Measurements from ENCODE around the gene FGD6.
"Not testable (repeated sequence)": the region's sequence is repeated elsewhere in the genome, so short reads cannot be mapped to it uniquely, and the experiment has no call there.

FGD6 gene

DNA sequence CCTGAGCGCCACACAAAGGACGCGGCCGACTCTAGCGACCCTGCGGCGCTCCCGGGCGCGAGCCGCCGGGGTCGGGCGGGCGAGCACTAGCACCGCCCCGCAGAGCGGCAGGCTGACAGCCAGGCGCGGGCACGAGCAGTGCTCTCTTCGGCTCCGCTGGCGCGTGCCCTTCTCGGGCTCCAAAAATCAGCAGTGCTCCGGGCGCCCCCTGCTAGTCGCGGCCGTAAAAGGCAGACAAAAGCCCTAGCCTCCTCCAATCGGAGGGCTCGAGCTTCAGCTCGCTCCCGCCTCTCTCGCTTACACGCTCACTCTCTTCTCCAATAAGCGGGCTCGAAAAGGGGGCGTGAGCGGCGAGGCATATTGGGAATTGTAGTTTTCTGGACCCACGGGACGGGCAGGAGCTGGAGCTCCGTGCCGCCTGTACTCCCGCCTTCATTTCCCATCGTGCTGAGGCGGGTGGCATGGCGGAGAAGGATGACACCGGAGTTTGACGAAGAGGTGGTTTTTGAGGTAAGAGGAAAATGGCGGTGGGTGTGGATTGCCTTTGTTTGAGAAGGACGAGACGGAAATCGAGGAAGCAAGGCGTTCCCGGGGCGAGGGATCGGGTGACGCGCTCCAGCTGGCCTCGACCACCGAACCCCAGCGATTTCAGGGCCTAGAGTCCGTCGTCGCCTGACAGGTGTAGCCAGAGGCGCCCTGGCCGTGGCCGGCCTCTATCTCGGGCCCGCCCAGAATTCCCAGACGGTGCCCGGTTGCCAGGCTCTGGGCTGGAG lies at the start of gene FGD6, which contains the start of gene VEZT:
TSS of gene FGD6 (minus strand) at position 91 of the 773 bp plus-strand sequence. CDS start 227 bp downstream, outside the sequence.
TSS of gene VEZT (plus strand) at position 431 of the 773 bp plus-strand sequence. CDS start at position 475, 44 bp downstream.
- DNase-seq (ENCODE audit: low read depth): peak; percentile 97

DNA sequence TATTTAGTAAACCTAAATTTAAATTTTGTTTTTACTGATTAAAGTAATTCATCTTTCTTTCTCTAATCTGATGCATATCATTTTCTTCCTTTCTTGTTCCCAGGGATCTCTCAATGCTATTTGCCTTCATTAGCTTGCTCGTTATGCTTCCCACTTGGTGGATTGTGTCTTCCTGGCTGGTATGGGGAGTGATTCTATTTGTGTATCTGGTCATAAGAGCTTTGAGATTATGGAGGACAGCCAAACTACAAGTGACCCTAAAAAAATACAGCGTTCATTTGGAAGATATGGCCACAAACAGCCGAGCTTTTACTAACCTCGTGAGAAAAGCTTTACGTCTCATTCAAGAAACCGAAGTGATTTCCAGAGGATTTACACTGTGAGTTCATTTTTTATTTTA lies 49.0 kb upstream of the FGD6 start:
- DNase-seq (ENCODE audit: low read depth): no peak

DNA sequence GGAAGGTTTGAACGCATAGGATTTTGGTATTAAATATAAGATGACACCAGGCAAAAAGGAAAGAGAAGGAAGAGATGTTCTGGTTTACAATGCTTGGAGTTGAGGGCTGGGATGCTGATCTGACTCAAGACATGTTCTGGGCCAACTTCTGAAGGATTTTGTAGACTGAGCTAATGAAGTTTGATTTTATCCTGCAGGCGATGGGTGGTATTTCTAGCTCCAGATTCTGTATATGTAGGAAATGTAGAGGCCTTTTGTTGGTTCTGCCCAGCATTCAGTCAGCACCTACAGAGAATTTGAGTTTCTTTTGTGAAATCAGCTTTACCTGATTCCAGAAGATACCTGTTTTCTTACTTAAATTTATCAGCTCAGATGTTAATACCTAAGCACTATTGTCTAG lies 48.5 kb upstream of the FGD6 start:
- no peak for DNase-seq (ENCODE audit: low read depth)

DNA sequence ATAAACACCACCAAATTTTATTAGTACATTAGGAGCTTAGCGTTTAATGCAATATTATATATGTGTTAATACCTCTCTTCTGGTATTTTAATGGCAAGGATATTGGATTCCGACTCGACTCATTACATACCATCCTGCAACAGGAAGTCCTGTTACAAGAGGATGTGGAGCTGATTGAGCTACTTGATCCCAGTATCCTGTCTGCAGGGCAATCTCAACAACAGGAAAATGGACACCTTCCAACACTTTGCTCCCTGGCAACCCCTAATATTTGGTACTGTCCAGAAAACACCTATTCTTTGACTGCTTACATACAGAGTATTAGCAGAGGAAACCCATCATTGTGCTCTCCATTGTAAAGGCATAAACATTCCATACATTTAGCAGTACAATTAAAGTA lies 45.5 kb upstream of the FGD6 start:
- no peak for DNase-seq (ENCODE audit: low read depth)

DNA sequence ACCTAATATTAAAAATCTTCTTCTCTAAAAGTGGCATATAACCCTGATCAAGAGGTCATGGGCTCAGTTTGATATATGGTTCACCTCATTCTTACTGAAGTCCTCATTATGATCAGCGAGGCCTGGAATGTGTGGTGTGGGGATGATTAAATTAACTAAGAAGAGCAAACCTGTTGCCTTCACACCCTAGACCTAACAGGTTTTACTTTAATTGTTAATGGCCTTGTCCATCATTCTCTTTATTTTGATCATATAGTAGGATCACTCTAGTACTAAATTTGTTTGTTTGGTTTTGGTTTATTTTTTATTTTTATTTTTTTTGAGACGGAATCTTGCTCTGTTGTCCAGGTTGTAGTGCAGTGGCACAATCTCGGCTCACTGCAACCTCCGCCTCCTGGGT lies 43.8 kb upstream of the FGD6 start:
- DNase-seq (ENCODE audit: low read depth): no peak

DNA sequence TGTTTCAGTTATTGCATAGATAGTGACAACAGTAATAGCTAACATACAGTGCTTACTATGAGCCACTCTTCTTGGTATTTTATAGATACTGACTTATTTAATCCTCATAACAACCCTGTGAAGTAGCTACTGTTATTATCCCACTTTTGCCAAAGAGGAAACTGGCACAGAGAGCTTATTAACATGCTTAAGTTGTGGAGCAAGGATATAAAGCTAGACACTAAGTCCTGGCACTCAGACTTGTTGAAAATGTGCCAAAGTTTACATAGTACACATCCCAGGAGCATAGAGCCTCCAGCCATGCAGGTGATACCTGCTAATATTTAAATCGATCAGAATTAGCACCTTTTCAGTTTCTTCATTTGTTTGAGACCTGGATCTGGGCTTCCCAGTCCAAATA lies 42.1 kb upstream of the FGD6 start:
- DNase-seq (ENCODE audit: low read depth): no peak

DNA sequence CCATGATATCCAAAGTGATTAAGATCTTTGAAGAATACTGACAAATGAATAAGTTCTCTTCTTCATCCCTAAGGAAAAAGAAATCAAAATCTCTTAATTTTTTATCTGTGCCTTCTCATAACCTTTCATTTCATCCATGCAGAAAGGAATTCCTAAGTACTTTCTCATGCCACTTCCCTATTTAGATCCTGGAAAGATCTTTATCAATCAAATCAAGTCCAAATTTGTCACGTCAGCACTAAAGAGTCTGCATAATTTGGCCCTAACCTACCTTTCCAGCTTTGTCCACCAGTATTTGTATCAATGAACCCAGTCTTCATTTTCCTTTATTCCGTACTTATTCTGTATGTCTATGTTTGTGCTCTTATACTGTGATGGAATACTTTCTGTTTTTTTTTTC lies 41.5 kb upstream of the FGD6 start:
- DNase-seq (ENCODE audit: low read depth): no peak

DNA sequence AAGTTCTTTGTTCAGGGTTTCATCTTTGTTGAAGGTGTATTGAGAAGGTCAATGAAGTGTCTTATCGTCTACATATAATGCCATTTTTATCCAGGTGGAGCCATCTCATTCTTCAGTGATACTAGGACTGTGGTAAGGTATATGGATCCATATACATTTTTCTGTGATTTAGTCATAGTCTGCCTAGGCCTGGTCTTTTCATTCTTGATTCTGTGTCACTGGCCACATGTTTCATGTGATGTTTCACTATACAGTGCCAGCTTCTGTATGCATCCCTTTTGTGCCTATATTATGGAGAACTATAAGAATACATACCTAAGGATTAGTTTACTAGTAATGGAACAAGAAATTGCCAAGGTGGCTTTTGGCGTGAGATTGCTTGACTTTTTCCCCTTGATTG lies 40.9 kb upstream of the FGD6 start:
- no peak for DNase-seq (ENCODE audit: low read depth)

DNA sequence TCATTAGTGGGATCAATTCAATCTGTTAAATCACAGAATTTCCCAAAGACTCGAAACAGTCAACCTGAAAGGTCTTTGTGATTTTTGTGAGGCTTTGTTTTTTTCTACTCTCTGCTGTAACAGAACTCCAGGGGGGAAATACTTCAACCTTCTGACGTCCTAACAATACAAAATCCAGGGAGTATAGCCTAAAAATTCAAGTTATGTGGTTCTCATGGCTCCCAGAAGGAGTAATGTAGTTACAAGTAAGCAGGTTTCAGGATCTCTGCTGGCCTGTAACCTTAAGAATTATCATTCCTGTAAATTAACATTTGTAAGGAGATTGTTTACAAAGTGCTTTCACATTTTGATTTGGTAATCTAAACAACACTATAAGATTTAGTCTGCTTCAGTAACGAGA lies 40.3 kb upstream of the FGD6 start:
- DNase-seq (ENCODE audit: low read depth): no peak

DNA sequence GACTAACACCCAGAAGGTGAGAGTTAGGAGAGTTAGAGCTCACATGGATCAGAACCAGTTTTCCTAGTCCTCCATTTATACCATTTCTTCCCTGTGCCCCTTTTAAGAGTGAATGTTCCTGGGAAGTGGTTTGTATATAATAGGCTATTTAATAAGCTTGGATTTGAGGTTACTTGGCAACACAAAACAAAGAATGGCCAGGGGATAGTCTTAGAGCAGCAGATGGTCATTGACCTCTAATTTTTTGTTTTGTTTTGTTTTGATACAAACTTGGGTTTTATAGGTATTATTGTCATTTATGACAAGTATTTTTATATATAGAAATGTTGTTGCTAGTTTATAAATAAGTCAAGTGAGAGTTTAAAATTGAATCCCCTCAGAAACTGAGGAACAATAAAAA lies 36.1 kb upstream of the FGD6 start:
- no peak for DNase-seq (ENCODE audit: low read depth)

DNA sequence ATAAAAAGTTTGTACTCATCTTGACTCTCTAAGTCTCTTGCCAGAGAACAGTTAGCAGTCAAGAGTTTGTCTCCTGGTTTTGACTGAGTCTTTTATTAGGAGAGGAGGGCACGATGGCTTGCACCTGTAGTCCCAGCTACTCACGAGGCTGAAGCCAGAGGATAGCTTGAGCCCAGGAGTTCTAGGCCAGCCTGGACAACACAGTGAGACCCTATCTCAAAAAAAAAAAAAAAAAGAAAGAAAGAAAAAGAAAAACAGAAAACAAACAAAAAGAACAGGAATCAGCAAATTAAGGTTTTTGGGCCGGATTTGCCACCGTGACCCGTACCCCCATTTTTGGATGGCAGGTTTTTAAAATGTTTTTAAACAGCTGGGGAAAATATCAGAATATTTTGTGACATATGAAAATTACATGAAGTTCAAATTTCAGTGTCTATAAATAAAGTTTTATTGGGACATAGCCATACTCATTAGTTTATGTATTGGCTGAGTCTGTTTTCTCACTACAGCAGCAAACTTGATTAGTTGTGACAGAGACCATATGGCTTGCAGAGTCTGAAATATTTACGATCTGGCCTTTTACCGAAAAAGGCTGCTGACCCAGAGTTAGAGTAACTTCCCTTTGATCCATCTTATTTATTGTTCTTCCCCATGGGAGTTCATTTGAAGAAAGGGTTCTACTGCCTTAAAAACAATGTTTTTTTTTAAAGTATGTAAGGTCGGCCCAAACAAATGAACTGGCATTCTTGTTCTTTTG lies 31.5 kb upstream of the FGD6 start:
- DNase-seq (ENCODE audit: low read depth): no peak

DNA sequence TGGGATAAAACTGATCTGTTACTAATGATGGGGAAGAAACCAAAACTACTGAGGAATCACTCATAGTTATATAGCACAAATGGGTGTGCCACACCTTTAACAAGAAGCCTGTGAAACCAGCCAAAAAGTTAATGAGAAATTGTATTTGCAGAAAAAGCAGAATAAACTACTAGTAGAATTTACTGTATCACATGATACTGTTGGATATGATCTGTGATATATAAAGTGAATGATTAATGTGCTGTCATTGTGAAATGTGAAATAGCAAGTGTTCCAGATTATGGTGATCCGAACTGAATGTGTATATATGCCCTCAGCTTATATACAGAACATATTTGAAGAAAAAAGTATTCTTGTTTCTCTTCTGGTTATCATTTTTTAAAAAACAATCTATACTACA lies 30.8 kb upstream of the FGD6 start:
- DNase-seq (ENCODE audit: low read depth): no peak

DNA sequence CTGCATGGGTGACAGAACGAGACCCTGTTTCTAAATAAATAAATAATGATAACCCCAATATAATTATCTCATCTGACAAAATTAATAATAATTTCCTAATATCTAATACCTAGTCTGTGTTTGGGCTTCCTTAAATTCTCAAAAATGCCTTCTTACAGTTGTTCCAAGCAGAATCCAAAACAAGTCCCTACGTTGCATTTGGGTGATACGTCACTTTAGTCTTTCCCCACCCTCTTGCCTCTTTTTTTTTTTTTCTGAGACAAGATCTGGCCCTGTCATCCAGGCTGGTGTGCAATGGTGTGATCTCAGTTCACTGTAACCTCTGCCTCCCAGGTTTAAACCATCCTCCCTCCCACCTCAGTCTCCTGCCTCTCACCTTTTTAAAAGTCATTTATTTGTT lies 27.1 kb upstream of the FGD6 start:
- DNase-seq (ENCODE audit: low read depth): no peak

DNA sequence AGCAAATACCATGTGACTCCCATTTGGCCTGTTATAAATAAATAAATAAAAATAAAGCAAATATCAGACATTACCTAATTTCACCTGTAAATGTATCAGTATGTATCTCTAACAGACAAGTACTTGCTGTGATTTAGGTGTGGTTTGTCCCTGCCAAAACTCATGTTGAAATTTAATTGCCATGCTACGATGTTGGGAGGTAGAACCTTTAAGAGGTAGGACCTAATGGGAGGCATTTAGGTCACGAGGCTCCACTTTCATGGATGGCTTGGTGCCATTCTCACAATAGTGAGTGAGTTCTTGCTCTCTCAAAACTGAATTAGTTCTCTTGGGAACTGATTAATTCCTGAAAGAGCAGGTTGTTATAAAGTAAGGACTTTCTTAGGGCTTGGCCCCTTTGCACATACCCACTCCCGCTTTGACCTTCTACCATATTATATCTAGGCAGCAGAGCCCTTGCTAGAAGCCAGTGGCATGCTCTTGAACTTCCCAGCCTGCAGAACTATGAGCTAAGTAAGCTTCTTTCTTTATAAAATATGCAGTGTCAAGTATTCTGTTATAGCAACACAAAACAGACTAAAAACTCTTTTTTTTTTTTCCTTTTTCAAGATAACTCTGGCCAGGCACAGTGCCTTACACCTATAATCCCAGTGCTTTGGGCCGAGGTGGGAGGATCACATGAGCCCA lies 26.4 kb upstream of the FGD6 start:
- DNase-seq (ENCODE audit: low read depth): no peak

DNA sequence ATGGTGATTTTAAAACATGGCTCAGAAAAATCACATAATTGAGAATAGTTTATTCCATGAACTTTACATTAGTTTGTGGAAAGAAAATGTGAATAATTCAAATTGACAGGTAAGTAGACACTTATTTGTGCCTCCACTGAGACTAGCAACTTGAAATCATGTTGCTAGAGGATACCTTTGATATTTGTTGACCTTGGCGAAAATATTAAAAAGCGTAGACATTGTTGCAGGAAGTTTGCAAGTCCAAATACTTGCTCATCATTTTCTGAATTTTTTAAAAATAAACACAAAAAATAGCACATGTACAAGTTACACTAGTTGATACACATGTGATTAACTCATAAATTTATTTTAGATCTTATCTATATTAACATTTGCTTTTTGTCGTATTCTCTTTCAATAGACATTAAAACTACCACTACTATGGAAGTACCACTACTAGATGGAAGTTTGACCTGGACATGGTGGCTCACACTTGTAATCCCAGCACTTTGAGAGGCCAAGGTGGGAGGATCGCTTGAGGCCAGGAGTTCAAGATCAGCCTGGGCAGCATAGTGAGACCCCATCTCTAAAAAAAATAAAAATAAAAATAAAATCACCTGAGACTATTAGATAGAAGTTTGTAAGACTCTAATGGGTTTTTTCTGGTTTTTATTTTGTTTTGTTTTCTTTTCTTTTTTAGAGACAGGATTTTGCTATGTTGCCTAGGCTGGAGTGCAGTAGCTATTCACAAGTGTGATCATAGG lies 24.7 kb upstream of the FGD6 start:
- no peak for DNase-seq (ENCODE audit: low read depth)

DNA sequence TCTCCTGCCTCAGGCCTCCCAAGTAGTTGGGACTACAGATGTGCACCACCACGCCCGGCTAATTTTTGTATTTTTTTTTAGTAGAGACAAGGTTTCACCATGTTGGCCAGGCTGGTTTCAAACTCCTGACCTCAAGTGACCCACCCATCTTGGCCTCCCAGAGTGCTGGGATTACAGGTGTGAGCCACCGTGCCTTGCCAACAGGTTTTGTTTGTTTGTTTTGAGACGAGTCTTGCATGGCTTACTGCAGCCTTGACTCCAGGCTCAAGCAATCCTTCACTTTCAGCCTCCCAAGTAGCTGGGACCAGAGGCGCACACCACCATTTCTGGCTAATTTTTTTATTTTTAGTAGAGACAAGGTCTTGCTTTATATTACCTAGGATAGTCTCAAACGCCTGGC lies 23.9 kb upstream of the FGD6 start:
- DNase-seq (ENCODE audit: low read depth): not testable (repeated sequence)

DNA sequence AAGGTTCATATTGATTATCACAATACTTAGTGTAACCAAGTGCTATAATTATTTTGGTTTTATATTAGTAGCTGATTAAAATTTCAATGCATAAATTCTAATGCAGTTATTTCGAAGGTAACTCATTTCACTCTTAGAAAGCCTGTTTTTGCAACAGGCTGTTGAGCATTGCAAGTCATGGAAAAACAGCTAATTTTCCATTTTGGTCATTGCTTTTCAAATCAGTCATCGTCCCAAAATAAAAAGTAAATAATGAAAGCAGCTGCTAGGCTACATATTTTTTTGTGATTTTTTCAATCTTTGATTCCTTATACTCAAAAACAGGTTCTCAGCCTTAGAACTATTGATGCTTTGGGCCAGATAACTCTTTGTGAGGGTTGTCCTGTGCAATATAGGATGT lies 23.3 kb upstream of the FGD6 start:
- no peak for DNase-seq (ENCODE audit: low read depth)

DNA sequence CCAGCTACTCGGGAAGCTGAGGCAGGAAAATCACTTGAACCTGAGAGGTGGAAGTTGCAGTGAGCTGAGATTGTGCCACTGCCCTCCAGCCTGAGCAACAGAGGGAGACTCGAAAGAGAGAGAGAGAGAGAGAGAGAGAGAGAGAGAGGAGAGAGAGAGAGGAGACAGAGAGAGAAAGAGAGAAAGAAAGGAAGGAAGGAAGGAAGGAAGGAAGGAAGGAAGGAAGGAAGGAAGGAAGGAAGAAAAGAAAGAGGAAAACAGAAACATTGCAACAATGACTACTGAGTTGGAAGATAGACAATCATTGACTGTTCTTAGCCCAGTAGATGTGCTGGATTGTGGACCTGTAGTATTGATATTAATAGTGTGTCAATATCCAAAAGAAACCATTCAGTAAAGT lies 22.6 kb upstream of the FGD6 start:
- not testable (repeated sequence) for DNase-seq (ENCODE audit: low read depth)

DNA sequence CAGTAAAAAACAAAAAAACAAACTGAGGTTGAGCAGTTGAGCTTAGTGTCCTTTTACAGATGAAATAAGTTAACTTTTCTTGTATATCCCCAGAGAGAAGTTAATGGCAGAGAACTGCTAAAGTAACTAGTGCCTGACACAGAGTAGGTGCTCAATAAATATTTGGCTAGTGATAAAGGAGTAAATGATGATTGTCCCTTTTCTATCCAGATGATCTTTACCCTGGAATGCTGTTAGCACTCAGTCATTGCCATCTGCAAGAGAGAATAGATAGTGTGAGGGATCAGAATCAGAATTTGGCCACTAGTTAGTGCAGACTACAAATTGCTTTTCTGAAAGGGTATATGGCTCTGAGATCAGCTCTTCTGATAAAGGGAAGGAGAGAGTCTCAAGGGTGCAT lies 21.9 kb upstream of the FGD6 start:
- DNase-seq (ENCODE audit: low read depth): no peak

DNA sequence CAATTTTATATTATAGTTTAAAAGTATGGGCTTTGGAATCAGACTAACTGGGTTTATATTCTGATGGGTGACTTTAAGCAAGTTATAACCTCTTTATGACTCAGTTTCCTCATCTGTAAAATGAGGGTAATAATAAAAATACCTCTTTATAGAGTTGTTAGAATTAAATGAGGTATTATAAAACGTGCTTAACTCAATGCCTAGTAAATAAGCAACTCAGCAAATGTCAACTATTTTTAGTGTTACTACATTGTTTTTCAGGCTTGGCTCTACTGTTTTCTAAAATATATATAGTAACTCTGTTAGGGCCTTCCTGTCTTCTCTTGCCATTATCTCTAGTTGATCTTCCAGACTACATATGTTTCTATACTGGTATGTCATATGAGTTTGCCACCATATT lies 20.9 kb upstream of the FGD6 start:
- DNase-seq (ENCODE audit: low read depth): no peak

DNA sequence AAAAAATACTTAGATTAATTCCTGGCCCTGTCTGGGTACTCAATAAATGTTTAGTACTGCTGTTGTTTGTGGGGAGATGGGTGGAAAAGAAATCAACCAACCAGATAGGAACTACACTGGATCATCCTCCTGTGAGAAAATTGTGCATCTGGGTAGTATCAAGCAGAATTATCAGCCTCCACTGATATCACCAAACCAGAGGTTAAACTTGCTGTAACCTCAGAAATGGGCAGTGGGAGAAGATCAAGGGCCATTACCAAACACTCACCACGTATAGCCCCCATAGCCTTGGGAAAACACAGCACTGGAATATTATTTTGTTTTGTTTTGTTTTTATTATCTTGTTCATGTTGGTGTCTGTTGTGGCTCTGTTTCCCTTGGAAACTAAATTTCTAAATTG lies 20.0 kb upstream of the FGD6 start:
- DNase-seq (ENCODE audit: low read depth): no peak

DNA sequence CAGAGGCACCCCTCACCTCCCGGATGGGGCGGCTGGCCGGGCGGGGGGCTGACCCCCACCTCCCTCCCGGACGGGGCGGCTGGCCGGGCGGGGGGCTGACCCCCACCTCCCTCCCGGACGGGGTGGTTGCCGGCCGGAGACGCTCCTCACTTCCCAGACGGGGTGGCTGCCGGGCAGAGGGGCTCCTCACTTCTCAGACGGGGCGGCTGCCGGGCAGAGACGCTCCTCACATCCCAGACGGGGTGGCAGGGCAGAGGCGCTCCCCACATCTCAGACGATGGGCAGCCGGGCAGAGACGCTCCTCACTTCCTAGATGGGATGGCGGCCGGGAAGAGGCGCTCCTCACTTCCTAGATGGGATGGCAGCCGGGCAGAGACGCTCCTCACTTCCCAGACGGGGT lies 18.4 kb upstream of the FGD6 start:
- not testable (repeated sequence) for DNase-seq (ENCODE audit: low read depth)

Measured in activated T-cell treated with anti-CD3 and anti-CD28 coated beads for 24 hours (primary cell).